Loucy (cell line): ENCODE data around the gene LMAN1L.

Source experiments
- CTCF ChIP-seq: fragments of 200-600 bp; sonication (generic); conservative IDR thresholded peaks from 2 replicates; pipeline ENCODE4 v1.5.1; 2014; ENCODE audit warnings: mild to moderate bottlenecking, antibody characterized with exemption, low read length
- EZH2phosphoT487 ChIP-seq: fragments of 200-600 bp; IDR thresholded peaks from 2 replicates; pipeline ENCODE4 v1.6.1; 2018; ENCODE audit warnings: antibody characterized with exemption, mild to moderate bottlenecking, moderate library complexity, borderline replicate concordance

- TF ChIP-seq CTCF (no peak), EZH2phosphoT487 (no peak)
These were observed 14.3 kb downstream of the LMAN1L start for GRCh38 chr15:74826921-74827320.
